CMK (cell line): ENCODE measurements around the gene RNF208.

Source experiments
- DNase-seq: peaks from one replicate; pipeline ENCODE4 v3.0.0-alpha.2; 2010; ENCODE audit warnings: low read depth

Gene RNF208

GRCh38 chr9:137227853-137228505 lies 5.9 kb upstream of the RNF208 start:
- no peak for DNase-seq

GRCh38 chr9:137227054-137227852 lies 5.2 kb upstream of the RNF208 start, which contains the start of gene RNF224:
TSS of gene RNF224 (plus strand) at chr9:137227502. CDS start at chr9:137228336, 834 bp downstream.
- no peak for DNase-seq

GRCh38 chr9:137226338-137227053 lies 4.5 kb upstream of the RNF208 start:
- no peak for DNase-seq

- DNase-seq = no peak
These were observed 3.8 kb upstream of the RNF208 start for GRCh38 chr9:137225699-137226331.

GRCh38 chr9:137224830-137225694 lies 3.0 kb upstream of the RNF208 start, which contains the start of gene CYSRT1:
TSS of gene CYSRT1 (plus strand) at chr9:137225174. CDS start at chr9:137225622, 448 bp downstream.
- DNase-seq = peak; percentile 74

GRCh38 chr9:137223078-137223970 lies 1.3 kb upstream of the RNF208 start:
- peak; percentile 94 for DNase-seq

GRCh38 chr9:137221506-137222111 lies 431 bp downstream of the RNF208 start:
- no peak for DNase-seq

- DNase-seq = no peak
These were observed 940 bp downstream of the RNF208 start for GRCh38 chr9:137221095-137221505.

- DNase-seq = no peak
These were observed 1.5 kb downstream of the RNF208 start for GRCh38 chr9:137220317-137221094.

GRCh38 chr9:137219757-137220316 lies 2.2 kb downstream of the RNF208 start:
- DNase-seq = no peak

- no peak for DNase-seq
These were observed 3.2 kb downstream of the RNF208 start for GRCh38 chr9:137218754-137219271.

GRCh38 chr9:137218212-137218753 lies 3.8 kb downstream of the RNF208 start:
- no peak for DNase-seq

GRCh38 chr9:137217276-137218211 lies 4.5 kb downstream of the RNF208 start:
- DNase-seq = no peak

GRCh38 chr9:137216188-137216965 lies 5.7 kb downstream of the RNF208 start:
- DNase-seq = no peak

- no peak for DNase-seq
These were observed 6.6 kb downstream of the RNF208 start for GRCh38 chr9:137215196-137215986.
